HG03025 (cell line): ENCODE measurements around the gene UGT1A9.
"Not testable (repeated sequence)": the region's sequence is repeated elsewhere in the genome, so short reads cannot be mapped to it uniquely, and the experiment has no call there.

ENCODE experiments used
- ATAC-seq: cut with Tn5 transposase; IDR thresholded peaks from one replicate; pipeline ENCODE4 v1.9.1; 2021; ENCODE audit warnings: mild to moderate bottlenecking, moderate library complexity; ENCODE audit not compliant: unreplicated experiment, low FRiP score

The UGT1A9 gene

DNA sequence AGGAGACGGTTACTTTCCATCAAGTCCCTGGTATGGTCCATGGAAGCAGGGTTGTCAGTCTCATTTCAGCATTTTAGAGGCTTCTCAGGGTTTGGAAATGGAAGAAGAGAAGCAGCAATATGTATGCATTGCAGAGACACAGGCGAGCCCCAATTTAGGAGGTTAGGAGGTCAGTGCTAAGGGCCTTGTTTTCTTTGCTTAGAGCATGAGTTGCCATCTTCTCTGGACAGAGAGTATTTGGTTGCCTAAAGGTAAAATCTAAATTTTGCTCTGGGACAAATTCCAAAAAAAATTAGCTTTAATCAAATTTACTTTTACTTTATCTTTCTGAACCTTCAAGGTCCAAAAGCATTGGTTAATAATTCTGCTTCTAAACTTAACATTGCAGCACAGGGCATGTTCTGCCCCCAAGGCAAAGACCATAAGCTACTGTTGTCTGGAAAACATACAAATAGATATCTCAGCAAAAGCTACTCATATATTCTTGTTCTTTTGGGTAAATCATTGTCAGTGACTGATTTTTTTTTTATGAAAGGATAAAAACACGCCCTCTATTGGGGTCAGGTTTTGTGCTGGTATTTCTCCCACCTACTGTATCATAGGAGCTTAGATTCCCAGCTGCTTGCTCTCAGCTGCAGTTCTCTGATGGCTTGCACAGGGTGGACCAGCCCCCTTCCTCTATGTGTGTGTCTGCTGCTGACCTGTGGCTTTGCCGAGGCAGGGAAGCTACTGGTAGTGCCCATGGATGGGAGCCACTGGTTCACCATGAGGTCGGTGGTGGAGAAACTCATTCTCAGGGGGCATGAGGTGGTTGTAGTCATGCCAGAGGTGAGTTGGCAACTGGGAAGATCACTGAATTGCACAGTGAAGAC is at the start of gene UGT1A9:
Gene UGT1A9 (plus strand): TSS at position 609 of the 872 bp plus-strand sequence. CDS start 37 bp downstream, at position 646.
- ATAC-seq = no peak

- ATAC-seq = no peak
These were observed 44.2 kb upstream of the UGT1A9 start for GRCh38 chr2:233627331-233628025.

DNA sequence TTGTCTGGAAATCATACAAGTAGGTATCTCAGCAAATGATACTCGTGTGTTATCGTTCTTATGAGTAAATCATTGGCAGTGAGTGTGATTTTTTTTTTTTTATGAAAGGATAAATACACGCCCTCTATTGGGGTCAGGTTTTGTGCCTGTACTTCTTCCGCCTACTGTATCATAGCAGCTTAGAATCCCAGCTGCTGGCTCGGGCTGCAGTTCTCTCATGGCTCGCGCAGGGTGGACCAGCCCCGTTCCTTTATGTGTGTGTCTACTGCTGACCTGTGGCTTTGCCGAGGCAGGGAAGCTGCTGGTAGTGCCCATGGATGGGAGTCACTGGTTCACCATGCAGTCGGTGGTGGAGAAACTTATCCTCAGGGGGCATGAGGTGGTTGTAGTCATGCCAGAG is 35.4 kb upstream of the UGT1A9 start, which contains the start of gene UGT1A10:
Gene UGT1A10 (plus strand): TSS at position 143 of the 400 bp plus-strand sequence. CDS start 75 bp downstream, at position 218.
- not testable (repeated sequence) for ATAC-seq

DNA sequence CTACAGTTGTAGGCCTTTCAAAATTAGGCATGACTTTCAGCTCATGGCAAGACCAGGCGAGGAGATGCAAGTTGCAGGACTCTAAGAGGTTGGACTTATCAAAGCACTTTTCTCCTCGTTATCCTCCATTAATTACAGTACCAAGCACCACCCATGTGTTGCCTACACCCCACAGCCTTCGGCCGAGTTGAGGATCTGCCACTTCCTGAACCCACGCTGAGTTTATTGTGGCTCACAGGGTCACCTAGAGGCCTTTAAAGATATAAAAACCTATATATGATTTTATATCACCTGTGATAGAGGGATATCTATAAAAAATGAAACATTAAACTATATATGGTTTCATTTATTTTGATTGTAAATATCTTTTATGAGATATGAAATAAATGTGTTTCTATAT is 32.9 kb upstream of the UGT1A9 start:
- ATAC-seq = no peak

DNA sequence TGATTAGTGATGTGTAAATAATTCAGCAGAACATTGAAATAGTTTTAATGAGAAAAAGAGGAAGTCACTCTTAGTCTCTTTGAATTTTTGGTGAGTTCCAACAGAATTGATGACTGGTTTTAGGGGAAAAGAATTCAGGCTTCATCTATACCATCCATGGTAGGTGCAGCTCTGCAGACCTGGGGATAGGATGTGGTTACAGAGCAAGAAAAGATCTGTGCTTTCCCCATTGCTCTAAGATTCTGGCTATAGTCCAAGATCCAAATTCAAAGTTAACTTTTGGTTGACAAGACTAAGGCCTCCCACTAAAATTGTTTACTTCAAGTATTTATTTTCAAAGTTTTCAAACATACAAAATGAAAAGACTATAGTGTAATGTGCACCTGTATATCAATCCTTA is 31.8 kb upstream of the UGT1A9 start:
- ATAC-seq = no peak

GRCh38 chr2:233643128-233643527 is 28.6 kb upstream of the UGT1A9 start:
- no peak for ATAC-seq

GRCh38 chr2:233646033-233646432 is 25.7 kb upstream of the UGT1A9 start:
- ATAC-seq = not testable (repeated sequence)

- no peak for ATAC-seq
These were observed 20.7 kb upstream of the UGT1A9 start for GRCh38 chr2:233650981-233651380.

DNA sequence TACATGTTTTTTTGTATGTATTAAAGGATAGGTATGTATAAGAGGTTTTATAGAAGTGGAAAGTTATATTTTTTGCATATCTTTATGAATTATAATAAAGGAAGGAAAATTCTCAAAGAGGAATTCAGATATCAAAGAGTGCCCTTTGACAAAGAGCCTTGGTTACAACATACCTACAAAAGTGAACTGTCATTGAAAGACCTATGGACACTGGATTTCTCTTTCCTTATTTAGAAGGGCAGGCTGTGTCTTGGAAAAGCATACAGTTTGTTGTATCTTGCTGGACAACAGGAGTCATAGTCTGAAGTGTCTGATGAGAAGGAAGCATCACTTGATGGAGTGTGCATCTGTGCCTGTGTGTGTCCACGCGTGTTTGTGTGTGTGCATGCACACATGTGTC is 20.3 kb upstream of the UGT1A9 start:
- no peak for ATAC-seq

DNA sequence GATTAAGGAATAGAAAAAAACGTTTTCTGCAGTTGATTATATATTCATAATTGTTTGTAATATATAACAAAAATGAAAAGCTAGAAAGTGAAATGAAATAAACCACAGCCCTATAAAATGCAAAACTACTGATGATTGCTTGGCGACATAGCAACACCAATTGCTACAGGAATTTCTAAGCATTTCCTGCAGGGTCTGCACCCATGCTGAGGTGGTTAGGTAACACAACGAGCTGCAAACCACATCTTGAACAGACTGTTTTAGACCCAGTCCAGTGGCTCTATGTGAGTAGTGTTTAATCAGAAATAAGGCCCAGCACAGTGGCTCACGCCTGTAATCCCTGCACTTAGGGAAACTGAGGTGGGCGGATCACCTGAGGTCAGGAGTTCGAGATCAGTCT is 17.2 kb upstream of the UGT1A9 start:
- no peak for ATAC-seq

- no peak for ATAC-seq
These were observed 16.7 kb upstream of the UGT1A9 start for GRCh38 chr2:233655043-233655442.

DNA sequence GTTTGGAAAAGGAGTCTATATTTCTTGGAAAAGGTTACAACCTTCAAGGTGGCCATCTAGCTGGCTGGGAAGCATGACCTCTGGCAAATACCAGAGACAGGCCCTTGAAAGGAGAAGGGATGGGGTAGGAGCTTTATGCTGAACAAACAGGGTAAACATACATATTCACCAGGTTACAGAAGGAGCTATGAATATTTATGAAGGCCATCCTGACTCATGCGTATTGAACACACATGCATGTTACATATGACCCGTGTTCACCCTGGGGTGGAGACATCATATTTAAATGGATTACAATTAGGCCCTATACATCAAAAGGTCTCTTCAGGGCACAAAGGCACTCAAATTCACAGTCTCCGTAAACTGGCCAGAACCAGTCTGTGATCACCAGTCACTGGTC is 15.8 kb upstream of the UGT1A9 start:
- ATAC-seq = not testable (repeated sequence)

DNA sequence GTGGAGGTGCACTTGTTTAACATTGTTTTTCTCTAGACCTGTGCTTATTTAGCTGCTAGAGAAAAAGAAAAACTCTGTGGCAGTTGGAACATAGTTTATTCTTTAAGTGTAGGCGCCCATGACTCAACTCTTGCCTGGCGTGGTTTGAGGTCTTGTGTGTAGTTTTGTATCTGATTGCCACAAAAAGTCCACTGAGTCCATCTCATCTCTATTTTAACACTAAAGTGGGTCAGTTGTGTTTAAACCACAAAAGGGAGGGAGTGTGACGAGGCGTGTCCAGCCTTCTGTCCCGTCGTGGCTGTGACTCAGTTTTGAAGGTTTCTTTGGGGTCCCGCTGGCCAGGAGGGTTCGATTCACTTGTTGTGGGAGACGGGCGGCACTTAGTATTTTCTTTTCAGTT is 15.3 kb upstream of the UGT1A9 start:
- no peak for ATAC-seq

DNA sequence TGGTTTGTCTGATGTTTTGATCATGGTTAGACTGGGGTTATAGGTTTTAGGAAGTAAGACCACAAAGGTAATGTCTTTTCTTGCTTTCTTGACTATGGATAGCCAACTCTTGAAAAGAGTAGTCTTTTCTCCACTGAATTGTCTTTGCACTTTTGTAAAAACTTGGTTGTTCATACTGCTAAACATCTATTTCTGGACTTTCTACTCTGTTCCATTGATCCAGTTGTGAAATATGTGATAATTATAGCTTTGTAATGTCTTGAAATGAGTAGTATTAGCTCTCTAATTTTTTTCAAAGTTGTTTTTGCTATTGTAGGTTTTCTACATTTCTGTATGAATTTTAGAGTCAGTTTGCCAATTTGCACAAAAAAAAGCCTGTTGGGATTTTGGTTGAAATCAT is 13.1 kb upstream of the UGT1A9 start:
- no peak for ATAC-seq

DNA sequence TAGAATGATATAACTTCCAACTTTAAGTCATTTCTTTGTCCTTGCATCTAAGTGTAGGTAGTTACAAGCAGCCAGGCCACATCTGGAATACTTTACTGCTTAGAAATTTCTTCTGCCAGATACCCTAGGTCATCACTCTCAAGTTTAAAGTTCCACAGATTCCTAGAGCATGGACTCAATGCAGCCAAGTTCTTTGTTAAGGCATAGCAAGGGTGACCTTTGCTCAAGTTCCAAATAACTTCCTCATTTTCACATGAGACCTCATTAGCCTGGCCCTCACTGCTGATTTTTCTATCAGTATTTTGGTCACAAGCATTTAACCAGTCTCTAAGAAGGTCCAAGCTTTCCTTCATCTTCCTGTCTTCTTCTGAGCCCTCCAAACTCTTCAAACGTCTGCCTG is 7.8 kb upstream of the UGT1A9 start:
- no peak for ATAC-seq

DNA sequence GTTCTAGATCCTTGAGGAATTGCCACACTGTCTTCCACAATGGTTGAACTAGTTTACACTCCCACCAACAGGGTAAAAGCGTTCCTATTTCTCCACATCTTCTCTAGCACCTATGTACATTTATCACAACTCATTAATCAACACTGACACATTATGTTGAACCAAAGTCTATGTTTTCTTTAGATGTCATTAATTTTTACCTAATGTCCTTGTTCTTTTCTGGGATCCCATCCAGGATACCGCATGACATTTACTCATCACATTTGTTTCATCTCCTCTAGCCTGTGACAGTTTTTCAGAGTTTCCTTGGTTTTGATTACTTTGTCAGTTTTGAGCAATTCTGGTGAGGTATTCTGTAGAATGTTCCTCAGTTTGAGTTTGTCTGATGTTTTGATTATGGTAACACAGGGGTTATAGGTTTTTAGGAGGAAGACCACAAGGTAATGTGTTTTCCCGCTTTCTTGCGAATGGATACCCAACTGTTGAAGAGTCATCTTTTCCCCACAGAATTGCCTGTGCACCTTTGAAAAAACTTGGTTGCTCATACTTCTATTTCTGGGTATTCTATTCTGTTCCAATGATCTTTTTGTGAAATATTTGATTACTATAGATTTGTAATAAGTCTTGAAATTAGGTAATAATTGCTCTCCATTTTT is 3.0 kb upstream of the UGT1A9 start:
- ATAC-seq = no peak

GRCh38 chr2:233672886-233673285 is 1.2 kb downstream of the UGT1A9 start:
- no peak for ATAC-seq

DNA sequence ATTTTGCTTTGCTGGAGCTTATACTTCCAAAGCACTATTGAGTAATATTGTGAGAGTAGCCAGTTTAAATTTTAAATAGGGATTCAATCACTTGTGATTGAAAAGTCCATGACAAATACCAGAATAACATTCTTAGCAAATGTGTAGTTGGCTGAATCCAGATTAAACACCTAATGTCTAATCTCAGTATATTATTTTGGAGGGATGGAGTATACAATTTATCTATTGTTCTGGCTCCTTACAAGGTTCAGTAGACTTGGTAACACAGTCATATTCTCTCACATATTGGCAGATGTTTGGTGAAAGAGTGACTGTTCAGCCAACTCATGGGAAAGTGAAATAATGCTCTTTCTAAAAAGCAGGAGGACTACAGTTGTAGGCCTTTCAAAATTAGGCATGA is 2.2 kb downstream of the UGT1A9 start:
- no peak for ATAC-seq

DNA sequence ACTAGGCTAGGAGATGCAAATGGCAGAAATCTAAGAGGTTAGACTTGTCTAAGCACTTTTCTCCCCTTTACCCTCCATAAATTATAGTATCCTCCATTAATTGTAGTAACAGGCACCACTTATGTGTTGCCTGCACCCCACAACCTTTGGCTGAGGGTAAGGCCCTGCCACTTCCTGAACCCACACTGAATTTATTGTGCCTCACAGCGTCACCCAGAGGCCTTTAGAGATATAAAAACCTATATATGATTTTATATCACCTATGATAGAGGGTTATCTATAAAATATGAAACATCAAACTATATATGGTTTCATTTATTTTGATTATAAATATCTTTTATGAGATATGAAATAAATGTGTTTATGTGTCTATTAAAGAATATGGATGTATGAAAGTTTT is 2.6 kb downstream of the UGT1A9 start:
- ATAC-seq = no peak

GRCh38 chr2:233674995-233675394 is 3.3 kb downstream of the UGT1A9 start:
- no peak for ATAC-seq

GRCh38 chr2:233676046-233676445 is 4.3 kb downstream of the UGT1A9 start:
- no peak for ATAC-seq
